ENCODE data around the gene KIF12.
"Not testable (repeated sequence)": the region's sequence is repeated elsewhere in the genome, so short reads cannot be mapped to it uniquely, and the experiment has no call there.

KIF12 gene

DNA sequence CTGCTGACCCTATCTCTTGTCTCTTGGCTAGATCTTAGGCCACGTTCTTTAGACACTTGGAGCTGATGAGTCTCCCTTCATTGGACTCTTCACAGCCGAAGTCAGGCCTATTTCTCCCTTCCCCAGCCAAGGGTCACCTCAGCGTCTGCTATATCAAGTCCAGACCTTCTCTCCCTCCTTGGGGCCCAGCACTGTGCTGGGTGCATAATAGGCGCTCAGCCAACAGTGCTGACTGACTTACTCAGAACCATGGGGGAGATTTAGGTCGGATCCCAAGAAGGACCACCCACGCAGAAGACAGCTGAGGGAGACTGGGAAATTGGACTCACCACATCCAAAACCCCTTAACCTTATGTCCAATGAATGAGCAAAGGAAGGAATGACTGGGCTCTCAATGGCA, 15.4 kb downstream of the KIF12 start:
- DNase-seq: no peak

DNA sequence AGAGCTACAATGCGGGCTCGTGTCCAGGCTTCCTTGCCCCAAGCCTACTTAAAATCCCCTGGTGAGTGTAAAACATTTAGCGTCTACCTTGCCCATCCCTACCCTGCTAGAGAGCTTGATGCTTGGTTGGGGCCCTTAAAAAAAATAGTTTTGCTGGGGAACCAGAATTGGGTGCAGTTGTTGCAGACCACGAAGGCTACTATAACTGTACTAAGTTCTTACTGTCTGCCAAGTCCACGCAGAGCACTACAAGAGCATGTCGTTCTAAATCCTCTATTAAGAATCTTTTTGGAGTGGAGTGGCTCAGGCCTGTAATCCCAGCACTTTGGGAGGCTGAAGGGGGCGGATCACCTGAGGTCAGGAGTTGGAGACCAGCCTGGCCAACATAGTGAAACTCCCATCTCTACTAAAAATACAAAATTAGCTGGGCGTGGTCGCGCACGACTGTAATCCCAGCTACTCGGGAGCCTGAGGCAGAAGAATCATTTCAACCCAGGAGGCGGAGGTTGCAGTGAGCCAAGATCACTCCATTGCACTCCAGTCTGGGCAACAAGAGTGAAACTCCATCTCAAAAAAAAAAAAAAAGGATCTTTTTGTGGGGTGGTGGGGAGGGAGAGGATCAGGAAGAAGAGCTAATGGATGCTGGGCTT, 16.2 kb downstream of the KIF12 start:
- DNase-seq: not testable (repeated sequence)

DNA sequence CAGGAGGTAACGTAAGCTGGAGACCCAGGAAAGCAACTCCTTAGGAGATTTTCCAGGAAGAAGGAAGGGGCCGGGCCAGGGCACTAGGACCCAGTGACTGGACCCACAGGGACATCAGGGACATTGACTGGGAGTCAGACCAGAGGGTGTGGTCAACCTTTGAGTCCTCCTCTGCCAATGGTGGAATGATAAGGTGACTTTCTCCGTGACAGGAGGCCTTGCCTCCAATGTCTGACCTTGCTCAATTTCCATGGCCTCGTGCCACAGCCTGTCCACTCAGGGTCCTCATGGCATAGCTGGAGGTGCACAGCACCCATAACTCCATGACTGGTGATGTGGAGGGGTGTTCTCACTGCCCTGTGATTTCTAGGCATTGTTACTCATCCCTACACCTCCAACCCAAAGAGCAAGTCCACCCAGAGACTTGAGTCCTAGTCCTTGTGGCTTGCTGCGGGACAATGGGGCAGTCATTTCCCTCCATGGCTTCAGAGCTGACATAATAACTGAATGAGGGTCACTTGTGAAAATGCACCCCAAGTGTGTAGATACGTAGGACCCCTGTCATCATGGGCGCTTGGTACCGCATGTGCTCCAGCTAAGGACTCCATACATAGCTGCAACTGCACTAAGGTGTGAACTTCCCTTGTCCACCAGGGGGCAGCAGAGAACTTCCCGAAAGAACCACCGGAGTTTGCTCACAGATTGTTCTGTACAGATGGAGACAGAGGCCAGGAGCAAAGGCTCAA, 16.9 kb downstream of the KIF12 start:
- DNase-seq: peak; percentile 78

DNA sequence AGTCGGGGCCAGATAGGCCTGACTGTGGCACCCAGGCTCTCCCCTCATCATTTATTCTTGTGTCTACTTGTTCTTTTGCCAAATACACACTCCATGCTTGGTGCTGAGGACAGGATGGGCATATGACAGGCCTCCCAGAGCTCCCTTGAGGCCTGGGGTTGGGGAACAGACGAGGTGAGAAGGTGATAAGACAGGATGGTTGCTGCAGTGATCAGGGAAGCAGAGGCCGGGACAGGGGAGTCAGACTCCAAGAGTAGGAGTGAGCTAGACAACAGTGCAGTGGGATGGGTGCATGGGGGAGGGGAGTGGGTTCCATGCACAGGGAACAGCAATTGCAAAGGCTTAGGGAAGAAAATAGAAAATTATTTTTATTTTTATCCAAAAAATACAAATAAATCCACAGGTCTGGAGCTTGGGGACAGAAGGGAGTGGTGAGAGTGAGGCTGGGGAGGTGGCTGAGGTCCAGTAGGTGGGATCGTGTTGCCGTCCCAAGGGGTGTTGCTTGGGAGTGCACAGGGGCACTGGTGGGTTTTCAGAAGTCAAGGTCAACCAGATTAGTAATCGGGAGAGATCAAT, 17.6 kb downstream of the KIF12 start:
- DNase-seq: no peak

DNA sequence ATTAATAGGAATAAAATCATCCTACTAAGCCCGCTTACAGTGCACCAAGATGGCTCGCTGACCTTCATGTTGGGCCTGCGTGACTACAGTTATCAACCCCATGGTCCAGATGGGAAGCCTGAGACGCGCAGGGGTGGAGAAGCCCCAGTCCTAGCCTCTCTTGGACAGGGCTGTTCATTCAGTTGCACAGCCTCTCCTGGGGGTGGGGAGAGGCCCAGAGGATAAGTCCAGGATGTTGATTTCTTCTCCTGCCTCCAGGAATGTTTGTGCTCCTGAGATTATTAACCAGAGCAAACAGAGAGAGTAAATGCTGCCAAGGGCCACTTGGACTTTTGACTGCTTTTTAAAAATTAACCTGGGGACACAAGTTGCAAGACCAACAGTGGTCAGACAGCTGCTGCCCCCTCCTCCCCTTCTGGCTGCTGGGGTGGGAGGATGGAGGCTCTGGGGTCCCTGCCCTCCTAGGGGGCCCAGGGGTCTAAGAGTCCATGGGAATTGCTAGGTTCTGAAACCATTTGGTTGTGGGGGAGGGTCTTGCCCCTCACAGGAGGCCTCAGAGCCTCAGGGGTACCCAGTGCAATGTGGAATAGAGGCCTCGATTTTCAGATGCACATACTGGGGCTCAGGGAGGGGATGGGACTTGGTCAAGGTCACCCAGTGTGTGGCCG, 18.2 kb downstream of the KIF12 start:
- no peak for DNase-seq

DNA sequence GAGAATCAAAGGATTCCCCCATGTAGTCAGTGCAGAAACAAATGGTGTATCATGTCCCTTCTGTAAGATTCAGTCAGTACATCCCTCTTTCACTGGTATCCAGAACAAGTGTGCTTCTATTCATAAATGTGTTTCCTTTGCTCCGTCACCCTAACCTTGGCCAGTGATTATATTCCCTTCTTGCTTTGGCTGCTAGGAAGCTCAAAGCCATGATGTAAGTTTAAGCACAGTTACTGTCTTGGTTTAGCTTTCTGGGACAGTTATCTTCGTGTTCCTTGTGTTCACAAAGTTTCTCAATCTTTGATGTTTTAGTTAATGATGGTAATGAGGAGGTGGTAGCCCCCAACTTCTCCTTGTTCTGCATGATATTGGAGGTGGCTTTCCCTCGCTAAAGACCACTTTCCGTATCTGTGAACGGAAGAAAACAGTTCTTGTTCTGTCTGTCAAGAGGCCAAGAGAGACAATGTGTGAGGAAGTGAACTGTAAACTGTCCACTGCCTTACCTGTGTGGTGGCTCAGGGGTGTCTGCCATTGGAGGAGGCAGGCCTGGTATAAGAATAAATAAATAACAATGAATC, 18.8 kb downstream of the KIF12 start:
- DNase-seq: no peak

DNA sequence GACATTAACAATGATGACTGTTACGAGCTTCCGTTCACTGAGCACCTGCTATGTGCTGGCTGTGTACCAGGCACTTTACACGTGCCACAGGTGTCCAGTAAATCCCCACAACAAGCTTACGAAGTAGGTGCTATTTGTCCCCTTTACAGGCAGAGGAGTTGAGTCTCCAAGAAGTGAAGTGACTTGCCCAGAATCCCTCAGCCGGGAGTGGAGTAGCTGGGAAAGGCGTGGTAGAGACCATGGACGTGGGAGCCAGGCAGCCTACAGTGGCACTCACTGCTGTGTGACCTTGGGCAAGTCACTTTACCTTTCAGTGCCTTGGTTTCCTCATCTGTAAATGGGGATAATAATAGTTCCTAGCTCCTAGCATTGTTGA, 20.3 kb downstream of the KIF12 start:
- DNase-seq: no peak

DNA sequence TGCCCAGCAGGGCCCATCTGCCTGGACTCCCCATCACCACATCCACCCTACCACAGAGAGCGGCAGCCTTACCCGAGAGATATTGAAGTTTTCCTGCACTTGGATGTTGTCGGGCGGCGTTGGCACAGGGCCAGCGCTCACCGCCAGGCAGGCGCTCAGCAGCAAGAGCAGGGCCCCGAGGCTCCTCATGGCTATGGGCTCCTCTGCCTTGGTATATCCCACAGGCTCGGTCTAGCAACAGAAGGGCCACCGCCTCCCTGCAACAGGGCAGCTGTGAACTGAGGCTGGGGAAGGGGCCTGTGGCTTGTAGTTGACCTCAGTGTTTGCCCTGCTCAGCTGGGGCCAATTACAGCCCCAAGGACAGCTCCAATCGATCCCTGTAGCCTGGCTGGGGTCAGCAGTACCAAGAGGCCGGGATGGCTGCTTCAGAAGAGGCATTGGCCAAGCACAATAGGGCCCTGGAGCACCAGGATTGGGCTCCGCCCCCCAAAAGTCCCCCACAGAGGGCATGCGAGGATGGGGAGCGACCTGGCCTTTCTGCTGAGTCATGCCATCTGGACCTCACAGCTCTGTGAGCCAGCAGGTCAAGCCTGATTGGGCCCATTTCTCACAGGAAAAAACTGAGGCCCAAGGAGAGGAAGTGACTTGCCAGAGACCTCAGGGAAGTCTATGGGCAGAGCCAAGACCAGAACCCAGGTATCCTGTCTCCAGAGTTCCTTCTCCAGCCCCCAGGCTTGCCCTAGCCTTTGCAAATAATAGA, 20.9 kb downstream of the KIF12 start, which contains the start of gene AMBP:
Gene AMBP (minus strand): TSS at position 280 of the 760 bp plus-strand sequence. CDS start 91 bp downstream, at position 189.
- DNase-seq: peak; percentile 12

DNA sequence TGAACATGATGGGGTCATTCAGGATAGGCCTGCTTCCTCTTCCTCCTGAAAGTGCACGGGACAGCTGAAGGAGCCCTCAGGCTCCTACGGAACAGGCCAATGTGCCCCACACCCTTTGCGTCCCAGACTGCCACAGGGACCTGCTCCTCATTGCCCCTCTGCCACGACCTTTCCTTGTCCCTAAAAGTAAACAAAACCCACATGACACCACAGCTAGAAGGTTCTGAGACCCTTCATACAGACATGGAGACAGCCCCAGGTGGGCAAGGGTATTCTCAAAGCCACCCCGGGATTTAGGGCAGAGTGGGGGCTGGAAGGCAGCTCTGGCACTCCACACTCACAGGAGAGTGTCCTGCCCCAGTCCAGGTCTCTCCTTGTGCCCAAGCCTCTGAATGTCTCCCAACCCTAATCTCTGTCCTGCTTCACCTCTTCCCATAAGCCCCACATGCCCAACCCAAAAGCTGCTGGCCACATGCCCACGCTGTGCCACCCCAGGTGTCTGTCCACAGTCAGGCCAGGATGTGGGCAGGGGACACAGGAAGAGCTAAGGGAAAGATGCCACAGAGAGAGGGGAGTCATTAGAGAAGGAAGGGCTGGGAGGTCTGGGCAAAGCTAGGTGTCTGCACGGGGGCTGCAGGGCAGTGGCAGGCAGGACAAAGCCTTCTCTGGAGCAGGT, 21.8 kb downstream of the KIF12 start:
- no peak for DNase-seq

DNA sequence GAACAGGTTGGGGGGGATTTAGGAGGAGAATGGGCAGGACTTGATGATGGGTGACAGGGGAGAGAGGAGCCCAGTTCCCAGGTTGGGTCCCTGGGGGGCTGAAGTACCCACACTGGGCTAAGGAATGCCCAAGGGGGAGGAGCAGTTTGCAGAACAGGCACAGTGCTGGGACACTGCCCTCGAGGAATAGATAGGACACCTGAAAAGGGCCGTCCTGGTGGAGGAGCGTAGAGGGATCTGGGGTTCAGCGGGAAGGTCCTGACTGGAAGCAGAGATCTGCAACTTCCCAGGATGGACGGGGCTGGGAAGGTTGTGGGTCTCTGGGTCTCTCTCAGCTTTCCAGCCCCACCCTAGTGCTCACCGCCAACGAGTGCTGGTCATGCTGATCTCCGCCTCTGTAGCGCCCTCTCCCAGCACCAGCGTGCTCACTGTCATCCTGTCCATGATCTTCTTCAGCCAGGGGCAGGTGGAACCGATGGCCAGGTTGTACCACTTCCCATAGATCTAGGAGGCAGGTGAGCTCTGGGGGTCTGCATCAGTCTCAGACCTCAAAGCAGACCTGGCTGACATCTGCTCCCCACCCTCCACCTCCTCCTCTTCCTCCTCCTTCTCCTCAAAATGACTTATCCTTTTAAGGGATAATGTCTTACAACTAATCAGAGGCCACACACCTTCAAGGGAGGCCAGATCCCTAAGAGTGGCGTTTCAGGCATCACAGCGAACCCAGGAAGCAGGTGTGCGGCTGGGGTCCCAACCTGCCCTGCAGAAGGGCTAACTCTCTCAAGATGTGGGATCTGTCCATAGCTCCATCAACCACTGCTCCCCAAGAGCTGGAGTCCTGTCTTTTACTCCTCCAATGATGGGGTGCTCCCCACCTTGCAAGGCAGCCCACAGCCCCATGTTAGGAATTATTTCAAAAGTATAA, 22.6 kb downstream of the KIF12 start:
- no peak for DNase-seq

DNA sequence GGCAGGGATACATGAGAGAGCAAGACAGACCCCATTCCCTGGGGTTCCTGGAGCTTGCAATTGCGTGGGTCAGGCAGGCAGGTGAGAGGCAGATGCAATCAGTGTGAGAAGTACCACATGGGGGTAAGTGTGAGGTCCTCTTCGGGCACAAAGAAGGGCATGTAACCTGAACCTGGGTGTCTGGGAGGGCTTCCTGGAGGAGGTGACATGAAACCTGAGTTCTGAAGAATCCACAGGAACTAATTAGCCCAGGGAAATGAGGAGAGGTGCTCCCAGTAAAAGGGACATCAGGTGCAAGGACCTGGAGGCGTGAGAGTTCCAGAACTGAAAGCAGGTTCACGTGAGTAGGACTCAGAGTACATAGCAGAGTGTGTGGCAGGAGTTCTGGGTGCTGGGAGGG, 23.5 kb downstream of the KIF12 start:
- DNase-seq: no peak

DNA sequence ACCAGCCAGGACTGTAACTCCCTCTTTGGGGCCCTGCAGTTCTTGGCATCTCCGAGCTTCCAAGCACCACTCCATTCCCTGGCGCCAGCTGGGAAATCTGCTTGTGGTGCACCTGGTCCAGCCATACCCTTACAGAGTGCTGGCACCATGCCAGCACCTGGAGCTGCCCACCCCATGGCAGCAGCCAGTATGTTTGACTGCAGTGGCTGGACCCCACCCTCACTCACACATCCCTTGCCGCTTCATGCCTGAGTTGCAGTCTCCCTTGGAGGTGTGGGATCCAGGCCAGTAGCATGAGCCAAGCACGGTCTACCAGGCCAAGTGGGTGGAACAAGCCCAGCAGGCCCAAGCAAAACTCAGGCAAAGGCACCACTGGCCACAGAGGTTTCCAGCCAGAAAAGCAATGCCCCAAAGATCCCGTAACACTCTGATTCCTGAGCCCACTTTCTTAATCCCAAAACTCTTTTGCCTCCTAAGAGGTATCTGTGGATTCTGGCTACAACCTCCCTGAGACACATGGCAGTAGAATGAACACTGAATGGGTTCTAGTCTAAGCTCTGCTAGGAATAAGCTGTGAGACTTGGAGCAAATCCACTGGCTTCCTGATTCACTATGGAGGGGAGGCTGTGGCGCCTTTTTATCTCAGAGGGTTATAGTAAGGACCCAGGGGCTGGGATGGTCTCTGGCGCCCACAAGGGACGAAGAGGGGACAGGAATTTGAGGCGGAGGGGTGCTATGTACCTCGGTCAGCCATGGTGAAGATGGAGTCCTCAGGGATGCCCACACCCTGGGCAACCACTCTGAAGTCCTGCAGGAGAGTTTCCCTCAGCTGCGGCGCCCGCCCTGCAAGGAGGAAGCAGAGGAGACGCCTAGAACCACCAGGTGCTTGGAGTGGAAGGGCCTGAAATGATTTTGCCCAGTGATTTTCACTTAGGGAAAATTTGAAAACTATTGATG, 26.6 kb downstream of the KIF12 start:
- no peak for DNase-seq

DNA sequence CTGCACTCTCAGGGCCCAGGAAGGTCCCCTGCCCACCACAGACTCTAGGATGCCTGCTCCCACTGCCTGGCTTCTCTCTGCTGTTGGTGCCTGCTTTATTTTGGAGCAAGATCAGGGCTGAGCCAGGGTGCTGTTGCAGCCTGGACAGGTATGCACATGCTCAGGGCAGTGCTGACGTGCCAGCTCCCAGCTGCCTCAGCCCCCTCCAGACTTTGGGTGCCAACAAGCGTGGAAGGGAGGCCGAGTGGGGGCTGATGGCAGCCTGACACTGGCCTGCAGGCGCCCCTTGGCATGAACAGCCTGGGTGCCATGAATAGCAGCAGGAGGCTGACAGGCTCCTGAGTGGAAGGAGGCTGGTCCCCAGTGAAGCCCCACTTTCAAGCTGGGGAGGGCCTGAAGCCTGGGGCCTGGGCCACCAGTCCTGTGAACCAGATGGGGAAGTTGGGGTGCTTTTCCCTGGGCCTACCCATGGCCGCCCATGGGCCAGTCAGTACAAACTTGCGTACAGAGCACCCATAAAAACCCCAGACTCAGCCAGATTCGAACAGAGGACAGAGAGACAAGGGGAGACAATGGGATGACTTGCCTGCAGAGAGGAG, 27.8 kb downstream of the KIF12 start:
- no peak for DNase-seq

DNA sequence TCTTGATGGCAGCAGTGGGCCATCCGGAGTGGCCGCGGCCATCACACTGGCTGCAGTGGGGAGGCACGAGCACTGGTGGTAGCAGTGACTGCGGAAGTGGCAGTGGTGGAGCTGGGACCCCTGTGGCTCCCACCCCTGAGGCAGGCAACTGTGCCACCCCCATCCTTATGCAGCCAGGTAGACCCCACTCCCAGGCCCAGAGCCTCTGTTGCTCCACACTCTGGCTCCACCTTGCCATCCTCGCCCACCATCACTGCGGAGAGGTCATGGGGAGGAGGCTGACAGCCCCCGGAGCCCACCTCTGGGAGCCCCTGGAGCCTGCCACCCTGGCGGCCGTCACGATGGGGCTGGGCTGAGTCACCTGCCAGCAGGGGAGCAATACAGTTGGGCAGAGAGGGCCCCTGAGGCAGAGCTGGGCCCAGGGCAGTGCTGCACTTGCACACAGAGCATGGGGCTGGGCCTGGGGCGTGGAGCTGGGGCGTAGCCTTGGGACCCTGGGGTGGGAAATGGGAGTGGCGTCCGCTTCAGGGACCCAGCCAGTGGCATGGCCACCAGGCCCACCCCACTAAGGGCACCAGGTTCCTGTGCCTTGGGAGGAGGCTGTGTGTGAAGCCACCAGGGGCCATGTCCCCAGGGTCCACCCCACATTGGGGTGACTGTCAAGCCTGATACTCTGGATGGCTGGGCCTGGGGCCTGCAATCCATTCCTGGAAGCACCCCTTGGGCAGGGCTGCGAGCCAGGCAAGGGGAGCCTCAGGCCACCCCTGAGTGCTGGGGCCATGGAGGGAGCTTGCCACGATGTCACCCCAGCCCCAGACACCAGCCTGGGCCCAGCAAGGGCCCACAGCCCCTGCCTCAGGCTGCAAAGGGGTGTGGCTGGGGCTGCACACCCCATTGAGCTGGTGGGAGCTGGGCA, 28.6 kb downstream of the KIF12 start:
- no peak for DNase-seq

DNA sequence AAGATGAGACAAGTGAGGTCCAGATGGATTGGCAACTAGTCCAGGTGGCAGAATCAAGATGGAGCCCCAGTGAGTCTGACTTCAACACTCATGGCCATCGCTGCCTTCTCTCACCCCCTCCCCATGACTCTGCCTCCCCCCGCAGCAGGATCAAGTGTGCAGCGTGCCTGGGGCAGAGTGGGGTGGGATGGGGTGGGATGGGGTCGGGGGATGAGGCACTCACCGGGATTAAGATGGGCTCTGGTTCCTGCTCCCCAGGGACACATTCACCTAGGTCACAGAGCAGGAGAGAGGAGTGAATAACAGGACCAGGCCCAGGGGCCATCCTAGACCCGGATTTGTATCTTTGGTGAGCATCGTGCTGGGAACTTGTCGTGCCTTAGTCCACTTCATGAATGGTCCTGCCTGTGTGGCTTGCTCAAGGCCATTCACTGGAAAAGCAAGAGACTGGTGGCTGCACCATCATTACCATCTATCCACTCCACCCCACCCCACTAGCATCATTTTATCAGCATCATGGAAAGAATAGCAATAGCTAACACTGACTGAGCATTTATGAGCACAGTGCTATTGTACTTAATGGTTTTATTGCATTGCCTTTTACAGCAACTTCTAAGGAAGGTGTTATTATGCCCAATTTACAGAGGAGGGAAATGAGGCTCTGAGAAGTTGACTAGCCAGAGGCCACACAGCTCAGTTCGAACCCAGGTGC, 29.5 kb downstream of the KIF12 start:
- DNase-seq: no peak

DNA sequence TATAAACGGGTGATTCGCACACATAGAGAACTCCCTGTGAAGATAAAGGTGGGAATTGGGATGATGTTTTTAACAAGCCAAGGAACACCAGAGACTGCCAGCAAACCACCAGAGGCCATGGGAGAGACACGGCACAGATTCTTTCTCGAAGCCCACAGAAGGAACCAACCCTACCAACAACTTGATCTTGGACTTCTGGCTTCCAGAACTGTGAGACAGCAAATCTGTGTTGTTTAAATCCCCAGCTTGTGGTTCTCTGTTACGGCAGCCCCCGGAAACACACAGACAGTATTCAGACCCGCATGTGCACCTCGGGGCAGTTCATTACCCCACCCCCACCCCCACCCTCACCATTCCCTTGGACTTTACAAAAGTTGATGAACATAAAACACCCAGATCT, 33.8 kb downstream of the KIF12 start:
- no peak for DNase-seq

DNA sequence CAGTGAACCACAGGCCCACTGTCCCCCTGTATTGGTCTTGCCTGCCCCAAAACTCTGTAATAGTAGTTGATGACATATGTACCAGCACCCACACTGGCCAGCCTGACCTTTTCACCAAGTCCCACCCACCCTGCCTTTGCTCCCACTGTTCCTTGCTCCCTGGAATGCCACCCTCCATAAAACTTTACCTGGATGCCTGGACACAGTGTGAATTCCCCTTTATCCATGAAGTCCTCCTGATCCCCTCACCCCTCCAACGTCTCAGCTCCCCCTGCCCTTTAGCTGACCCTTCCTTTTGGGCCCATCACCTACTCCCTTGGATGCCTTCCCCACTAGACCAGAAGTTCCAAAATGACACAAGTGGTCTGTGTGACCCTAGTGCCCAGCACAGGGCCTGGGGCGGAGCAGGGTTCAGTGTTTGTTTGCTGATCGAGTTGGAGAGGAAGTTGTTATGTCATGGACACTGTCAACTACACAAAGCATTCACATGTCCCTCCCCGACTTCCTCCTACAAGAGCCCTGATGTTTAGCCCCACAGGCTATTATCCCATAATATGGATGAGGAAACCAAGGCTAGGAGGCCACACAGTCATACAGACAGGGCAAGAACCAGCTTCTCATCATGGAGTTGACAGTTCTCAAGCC, 37.1 kb downstream of the KIF12 start:
- no peak for DNase-seq
